Endothelial cell of umbilical vein (primary cell): ENCODE data around the gene ALKBH8.
A peak's percentile ranks its signal among the peaks of the same experiment; 100 is the strongest.

ENCODE experiments used
- GATA2 ChIP-seq: IDR thresholded peaks from 2 replicates; pipeline ENCODE4 v1.7.0; 2011; ENCODE audit warnings: low read depth, mild to moderate bottlenecking, moderate library complexity, mixed read lengths, low read length; ENCODE audit not compliant: insufficient read length, insufficient read depth
- TF ChIP-seq, protein P1 (sequence below), 2 donors: IDR thresholded peaks; 1 replicate in 1 of 2; 2 replicates in 1 of 2; pipeline ENCODE4 v1.5.1; 2011; ENCODE audit warnings: low read length in 2 of 2, mild to moderate bottlenecking in 2 of 2, moderate library complexity in 2 of 2, control low read depth in 1 of 2, inconsistent platforms in 1 of 2, low read depth in 1 of 2; ENCODE audit not compliant: insufficient read depth in 1 of 2; ENCODE audit errors: extremely low read depth in 1 of 2
- TF ChIP-seq, protein P2 (sequence below): IDR thresholded peaks from 2 replicates; pipeline ENCODE4 v1.6.1; 2011; ENCODE audit not compliant: insufficient read depth, insufficient read length

DNA sequence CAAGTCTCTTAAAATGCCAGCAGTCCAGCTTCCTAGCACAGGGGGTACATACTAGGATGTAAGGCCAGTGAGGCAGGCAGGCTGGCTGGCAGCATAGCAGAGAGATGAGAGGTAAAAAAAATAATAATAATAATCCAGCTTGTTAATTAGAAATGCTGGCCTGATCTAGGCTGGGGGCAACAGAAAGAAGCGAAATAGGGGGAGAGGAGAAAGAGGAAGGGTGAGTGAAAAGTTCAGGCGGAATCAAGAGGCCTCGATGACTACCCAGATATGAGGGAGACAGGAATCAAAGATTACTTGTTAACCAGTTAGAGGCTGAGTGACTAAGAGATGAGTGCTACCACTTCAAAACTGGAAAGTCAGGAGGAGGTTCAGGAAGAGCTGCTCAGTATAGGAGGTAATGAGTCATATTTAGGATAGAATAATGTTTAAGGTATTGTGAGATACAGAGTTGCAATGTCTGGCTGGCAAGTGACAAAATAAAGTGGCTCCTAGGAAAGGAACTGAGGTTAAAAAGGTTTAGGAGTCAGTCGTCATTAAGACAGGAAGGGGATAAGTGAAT is 2.8 kb downstream of the ALKBH8 start:
- TF ChIP-seq, protein P1, sequence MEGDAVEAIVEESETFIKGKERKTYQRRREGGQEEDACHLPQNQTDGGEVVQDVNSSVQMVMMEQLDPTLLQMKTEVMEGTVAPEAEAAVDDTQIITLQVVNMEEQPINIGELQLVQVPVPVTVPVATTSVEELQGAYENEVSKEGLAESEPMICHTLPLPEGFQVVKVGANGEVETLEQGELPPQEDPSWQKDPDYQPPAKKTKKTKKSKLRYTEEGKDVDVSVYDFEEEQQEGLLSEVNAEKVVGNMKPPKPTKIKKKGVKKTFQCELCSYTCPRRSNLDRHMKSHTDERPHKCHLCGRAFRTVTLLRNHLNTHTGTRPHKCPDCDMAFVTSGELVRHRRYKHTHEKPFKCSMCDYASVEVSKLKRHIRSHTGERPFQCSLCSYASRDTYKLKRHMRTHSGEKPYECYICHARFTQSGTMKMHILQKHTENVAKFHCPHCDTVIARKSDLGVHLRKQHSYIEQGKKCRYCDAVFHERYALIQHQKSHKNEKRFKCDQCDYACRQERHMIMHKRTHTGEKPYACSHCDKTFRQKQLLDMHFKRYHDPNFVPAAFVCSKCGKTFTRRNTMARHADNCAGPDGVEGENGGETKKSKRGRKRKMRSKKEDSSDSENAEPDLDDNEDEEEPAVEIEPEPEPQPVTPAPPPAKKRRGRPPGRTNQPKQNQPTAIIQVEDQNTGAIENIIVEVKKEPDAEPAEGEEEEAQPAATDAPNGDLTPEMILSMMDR (IDR thresholded peaks at IDR 0.05; ENCODE audit: extremely low read depth in 1 of 2, insufficient read depth in 1 of 2, low read depth in 1 of 2, low read length in 2 of 2) = no peak
- TF ChIP-seq, protein P2, sequence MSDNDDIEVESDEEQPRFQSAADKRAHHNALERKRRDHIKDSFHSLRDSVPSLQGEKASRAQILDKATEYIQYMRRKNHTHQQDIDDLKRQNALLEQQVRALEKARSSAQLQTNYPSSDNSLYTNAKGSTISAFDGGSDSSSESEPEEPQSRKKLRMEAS = no peak
- peak; percentile 94 for TF ChIP-seq GATA2
